GM21528 (cell line): ENCODE data around the gene INPP4B.
A peak's percentile ranks its signal among the peaks of the same experiment; 100 is the strongest.

Source experiments
- ATAC-seq: cut with Tn5 transposase; IDR thresholded peaks from one replicate; pipeline ENCODE4 v1.9.1; 2021; ENCODE audit warnings: mild to moderate bottlenecking, moderate library complexity; ENCODE audit not compliant: unreplicated experiment, low FRiP score

The INPP4B gene

DNA sequence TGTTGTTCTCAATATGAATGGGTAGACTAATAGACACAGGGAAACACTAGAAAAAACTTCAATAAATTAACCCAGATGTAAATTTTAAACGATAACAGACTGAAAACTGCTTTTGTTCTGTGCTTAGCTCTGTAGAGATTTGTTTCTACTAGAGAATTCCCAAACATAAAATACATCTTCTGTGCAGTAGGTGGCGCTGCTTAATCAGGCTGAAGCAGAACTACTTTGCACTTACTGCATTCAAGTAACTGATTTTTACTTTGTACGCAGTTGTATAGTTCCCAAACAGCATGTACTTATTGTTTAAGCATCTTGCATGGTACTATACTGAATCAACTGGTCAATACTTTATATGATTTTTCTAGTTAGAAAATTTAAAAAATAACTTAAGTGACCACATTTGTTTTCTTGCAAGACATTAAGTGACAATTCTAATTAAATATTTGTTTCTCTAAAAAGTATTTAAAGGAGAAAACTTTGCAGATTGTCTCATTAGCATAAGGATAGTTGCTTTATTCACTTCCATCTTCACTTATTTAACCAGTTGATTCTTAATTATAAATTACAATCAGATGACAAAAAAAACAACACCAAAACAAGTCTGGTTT, 719.1 kb downstream of the INPP4B start:
- peak; percentile 78 for ATAC-seq

DNA sequence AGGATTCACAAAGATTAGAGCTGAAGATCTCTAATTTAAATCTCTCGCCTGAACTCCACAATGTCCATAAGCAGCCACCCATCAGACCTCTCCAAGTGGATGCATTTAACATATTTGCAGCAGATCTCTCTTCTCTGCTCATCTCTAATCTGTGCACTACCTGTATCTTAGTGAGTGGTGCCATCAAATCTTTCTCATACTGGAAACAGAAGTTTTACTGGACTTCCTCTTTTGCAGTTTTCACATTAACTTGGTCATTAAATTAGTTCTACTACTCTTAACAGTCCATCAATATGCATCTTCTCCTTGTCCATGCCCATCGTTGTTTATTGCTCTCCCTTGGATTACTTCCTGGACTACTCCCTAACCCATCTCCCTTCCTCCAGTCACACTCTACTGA, 721.2 kb downstream of the INPP4B start:
- no peak for ATAC-seq

DNA sequence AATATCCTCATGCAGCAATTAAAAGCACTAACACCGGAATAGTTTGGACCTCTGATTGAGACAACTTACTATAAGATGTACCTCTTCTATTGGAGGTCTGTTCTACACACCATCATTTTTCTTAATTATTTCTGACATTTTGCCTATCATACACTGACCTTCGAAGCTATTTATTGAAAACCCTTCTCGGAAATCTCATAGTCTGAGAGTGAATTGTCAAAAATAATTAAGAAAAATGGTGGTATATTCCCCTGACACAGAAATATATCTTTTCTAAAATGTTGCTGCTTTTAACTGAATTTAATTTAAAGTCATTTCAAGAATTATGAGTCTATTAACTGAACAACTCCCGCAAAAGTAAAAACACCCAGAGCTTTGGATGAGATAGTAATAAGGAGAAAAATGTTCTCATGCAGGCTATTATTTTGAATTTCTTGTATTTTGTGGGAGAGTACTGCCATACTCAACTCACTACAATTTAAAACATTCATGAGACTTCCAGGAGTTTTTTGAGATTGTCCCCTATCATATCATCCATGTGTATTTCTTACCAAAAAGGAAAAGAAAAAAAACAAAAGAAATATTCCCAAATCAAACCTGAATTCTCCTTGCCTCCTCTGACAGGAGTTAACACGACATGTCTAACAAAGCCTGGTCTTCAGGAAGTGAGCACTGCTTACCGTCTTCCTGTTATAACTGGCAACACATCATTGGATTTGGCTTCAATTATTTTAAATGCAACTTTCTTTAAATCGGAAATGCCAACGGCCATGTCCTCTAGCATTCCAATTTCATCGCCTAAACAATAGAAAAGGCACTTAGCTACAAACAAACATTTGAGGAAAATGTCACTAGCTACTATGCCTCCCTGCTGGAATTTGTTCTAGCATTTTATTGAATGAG, 724.4 kb downstream of the INPP4B start:
- ATAC-seq = no peak

DNA sequence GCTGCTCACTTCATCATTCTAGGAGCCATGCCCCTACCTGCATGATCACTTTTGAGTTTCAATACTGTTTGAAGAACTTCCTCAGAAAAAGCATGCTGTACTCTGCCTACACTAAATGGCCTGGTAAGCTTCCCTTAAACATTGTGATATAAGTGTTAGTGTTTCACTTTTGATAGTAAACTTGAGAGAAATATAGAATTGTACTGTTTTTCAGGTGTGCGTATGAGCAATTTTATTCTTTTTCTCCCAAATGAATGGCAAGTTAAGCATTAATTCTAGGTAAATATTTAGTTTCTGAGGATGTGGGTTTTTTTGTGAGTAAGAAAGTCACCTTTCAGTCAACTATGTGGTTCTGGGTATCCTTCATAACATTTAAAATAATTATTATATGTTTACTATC, 725.2 kb downstream of the INPP4B start:
- peak; percentile 55 for ATAC-seq

- ATAC-seq = no peak
Observed at GRCh38 chr4:142112451-142112850, 733.6 kb downstream of the INPP4B start.

DNA sequence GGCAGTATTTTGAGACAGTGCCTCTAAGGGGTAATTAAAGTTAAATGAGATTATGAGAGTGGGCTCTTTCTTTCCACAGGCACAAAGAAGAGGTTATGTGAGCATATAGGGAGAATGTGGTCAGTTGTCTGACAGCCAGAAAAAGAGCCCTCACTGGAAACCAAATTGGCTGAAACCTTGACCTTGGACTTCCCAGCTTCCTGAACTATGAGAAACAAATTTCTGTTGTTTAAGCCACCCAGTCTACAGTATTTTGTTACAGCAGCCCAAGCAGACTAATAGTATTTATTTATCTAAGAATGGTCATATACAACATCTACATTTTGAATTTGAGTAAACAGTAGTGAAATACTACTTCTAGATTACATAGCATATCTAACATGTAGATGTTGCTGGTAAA, 736.0 kb downstream of the INPP4B start:
- ATAC-seq = no peak

DNA sequence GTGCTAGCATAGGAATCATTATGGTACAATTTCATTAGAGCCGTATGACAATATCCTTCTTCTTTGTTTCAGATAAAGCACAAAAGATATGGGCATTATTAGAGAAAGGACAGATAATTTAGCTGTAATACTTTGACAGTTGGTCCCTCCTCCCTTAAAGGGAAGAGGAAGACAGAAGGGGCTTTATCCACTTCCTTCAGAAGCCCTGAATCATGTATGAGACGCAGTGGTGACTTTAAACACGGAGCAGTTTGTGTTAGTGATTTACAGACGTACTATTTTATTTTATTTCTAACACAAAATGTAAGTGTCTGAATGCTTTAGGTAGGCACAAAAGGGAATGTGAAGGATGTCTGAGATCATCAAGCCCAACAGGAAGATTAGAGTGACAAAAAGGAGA, 742.1 kb downstream of the INPP4B start:
- ATAC-seq = no peak

DNA sequence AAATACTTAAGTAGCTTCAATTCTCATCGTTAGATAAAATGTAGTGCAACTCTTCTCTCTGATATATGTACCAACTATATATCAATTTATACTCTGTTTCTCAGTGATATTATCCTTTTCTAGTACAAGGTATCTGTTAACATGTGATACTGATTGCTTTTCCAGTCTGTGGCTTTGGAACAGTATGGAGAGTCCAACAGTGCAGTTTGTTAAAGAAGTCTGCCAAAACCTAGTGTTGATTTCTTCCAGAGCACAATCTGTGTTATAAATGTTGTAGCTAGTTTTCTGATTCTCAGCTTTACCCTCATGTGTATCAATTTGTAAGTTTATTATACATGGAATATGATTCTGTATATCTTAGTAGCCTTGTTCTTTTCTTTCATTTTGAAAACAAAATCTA, 744.7 kb downstream of the INPP4B start:
- ATAC-seq = no peak

DNA sequence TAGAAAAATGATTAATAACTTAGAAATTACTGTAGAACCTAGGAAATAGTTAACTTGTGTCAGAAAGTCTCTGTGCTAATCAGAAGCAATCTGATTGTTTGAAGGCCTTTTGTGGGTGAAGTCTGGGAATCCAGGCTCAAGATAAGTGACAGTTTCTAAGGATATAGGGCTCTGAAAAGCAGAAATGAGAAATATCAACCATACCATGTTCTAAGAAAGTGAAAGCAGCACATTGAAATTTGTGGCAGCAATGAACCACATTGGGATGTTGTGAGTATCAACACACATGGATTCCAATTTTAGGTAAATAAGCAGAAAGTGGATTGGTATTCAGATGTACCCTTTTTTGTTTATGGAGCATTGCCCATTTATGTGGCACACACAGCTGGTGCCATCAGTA, 745.2 kb downstream of the INPP4B start:
- ATAC-seq = no peak

DNA sequence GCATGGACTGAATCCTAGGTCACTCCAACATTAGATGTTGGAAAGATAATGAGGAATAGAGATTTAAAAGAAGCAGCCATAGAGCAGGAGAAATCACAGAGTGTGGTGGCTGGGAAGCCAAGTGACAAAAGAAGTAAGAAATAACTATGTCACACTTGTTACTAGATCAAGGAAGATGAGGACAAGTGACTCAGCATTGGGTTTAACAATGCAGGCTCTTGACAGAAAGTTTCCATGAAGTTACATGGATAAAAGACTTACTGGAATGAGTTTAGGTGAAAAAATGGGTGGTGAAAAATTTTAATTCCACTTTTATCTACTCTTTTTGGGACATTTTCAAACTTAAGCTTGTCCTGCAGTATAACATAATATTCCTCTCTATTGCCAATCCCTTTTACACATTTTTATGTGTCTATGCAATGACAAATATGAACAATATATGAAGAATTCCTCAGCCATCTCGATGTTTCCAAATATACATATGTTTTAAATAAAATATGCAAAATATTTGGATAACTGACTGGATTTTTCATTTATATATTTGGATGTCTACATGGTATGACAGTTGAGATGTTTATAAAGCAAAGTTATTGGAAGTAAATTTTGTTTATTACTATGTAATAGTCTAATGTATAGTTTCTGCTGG, 747.1 kb downstream of the INPP4B start:
- ATAC-seq = no peak

- no peak for ATAC-seq
Observed at GRCh38 chr4:142098380-142098779, 747.7 kb downstream of the INPP4B start.

GRCh38 chr4:142097015-142097414, 749.1 kb downstream of the INPP4B start:
- no peak for ATAC-seq

- ATAC-seq = no peak
Observed at GRCh38 chr4:142095886-142096605, 750.1 kb downstream of the INPP4B start.

DNA sequence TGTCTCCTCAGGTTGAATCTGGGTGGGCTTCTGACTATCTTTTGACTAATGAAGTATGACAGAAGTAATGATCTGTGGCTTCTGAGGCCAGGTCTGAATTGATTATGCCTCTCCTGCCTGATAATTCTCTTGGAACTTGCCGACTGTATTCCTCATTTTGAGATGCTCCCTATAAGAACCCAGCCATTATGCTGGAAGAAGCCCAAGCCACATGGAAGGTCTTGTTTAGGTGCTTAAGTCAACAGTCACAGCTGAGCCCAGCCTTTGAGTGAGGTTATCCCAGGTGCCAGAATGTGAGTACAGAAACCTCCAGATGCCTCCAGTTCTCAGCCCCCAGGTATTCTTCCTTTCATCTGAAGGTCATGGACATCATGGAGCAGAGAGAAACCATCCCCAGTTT, 753.2 kb downstream of the INPP4B start:
- ATAC-seq = no peak

DNA sequence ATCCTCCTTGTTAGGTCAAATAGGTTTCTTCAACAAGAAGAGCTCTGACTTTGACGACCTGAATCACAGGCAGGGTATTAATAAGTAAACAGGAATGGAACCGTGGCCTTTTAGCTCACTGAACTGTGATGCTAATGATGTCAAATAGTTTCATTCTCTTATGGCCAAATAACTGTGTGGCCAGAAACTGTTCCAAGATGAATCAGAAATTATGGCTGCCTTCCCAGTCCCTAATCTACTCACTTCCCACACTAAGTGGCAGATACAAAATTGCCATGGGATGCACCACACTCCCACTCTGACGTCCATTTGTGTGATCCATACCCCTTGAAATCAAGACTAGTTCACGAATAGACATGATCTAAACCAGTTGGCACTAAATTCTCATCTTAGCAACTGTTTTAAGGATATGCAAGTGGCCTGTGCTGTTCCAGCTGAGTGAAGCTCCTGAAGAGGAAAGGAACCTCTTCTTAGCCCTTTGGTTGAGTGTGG, 754.4 kb downstream of the INPP4B start:
- no peak for ATAC-seq

GRCh38 chr4:142091085-142091513, 755.0 kb downstream of the INPP4B start:
- no peak for ATAC-seq

- ATAC-seq = no peak
Observed at GRCh38 chr4:142088906-142089305, 757.2 kb downstream of the INPP4B start.

- ATAC-seq = no peak
Observed at GRCh38 chr4:142085513-142086292, 760.4 kb downstream of the INPP4B start.

GRCh38 chr4:142083264-142083663, 762.8 kb downstream of the INPP4B start:
- ATAC-seq = no peak

DNA sequence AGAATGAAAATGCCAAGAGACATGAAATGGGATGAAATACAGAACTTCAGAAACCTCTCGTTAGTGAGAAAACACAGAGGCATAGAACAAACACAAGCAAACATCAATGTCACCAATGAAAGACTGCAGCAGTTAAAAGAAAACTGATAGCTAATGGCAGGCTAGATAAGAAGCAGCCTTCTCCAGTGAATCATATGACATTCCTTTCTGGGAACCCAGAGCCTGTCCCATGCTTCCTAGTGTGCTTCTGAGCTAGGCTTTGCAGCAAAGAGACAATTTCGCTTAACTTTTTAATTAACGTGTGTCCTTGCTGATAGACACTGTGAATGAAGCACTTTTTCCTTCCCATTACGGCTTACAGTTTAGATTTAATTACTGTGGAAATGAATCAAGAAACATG, 765.1 kb downstream of the INPP4B start:
- no peak for ATAC-seq
